GM21360 (cell line): Measurements from ENCODE around the gene MEGF11.
"Not testable (repeated sequence)": the region's sequence is repeated elsewhere in the genome, so short reads cannot be mapped to it uniquely, and the experiment has no call there.

Source experiments
- ATAC-seq: cut with Tn5 transposase; IDR thresholded peaks from one replicate; pipeline ENCODE4 v1.9.1; 2021; ENCODE audit warnings: mild to moderate bottlenecking, moderate library complexity; ENCODE audit not compliant: unreplicated experiment

Gene MEGF11

GRCh38 chr15:66017792-66018487 lies 235.6 kb downstream of the MEGF11 start:
- no peak for ATAC-seq

- no peak for ATAC-seq
Observed at GRCh38 chr15:66017000-66017399, 236.6 kb downstream of the MEGF11 start.

GRCh38 chr15:66016199-66016598 lies 237.4 kb downstream of the MEGF11 start:
- no peak for ATAC-seq

GRCh38 chr15:66014635-66015182 lies 238.8 kb downstream of the MEGF11 start:
- no peak for ATAC-seq

DNA sequence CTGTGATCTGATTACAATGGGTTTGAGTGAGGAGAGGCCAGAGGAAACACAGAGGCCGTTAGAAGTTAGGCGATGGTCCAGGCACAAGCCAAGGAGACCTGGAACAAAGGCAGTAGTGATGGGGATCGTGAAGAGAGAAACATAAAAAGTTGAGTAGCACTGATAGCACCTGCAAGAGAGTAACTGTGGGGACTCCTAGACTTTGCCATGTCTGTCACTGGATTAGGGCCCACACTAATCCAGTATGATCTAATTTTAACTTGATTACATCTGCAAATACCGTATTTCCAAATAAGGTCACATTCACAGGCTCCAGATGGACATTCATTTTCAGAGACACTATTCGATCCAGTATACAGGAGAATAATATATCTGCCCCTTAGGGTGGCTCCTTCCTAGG lies 239.5 kb downstream of the MEGF11 start:
- ATAC-seq: no peak

GRCh38 chr15:66008940-66009562 lies 244.5 kb downstream of the MEGF11 start:
- ATAC-seq: no peak

- no peak for ATAC-seq
Observed at GRCh38 chr15:66007663-66008262, 245.8 kb downstream of the MEGF11 start.

- ATAC-seq: no peak
Observed at GRCh38 chr15:66006986-66007385, 246.6 kb downstream of the MEGF11 start.

GRCh38 chr15:66004618-66005262 lies 248.8 kb downstream of the MEGF11 start:
- ATAC-seq: no peak

DNA sequence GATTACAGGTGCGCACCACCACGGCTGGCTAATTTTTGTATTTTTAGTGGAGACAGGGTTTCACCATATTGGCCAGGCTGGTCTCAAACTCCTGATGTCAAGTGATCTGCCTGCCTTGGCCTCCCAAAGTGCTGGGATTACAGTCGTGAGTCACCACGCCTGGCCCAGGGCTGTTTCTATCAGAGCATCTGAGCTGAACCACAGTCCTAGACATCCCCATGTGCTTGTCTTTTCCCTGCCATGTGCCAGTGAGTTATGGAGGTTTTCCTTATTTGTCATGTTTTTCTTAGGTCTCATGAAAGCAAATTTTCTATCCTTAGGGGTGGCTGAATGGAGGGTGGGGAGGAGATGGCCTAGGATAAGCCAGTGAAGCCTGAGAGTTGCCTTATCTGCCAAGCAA lies 250.4 kb downstream of the MEGF11 start:
- not testable (repeated sequence) for ATAC-seq

GRCh38 chr15:66001717-66002426 lies 251.7 kb downstream of the MEGF11 start:
- ATAC-seq: no peak

- no peak for ATAC-seq
Observed at GRCh38 chr15:66001042-66001441, 252.5 kb downstream of the MEGF11 start.

DNA sequence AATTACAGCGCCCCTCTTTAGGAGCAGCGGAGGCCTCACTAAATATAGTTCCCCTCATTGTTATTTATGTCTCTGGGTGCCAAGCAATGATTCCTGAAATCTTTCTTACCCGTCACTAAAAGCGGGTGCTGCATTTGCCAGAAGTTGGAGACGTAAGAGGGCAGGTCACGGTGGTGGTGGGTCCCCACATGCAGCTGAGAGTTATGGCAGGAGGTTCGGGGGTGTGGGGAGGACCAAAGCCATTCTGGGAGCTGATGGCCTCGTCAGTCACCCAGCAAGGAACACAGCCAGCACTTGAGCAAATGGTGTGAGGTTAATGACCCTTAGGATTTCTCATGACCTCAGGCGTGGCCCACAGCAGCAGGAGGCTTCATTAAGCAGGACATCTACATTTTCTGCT lies 255.1 kb downstream of the MEGF11 start:
- ATAC-seq: no peak

GRCh38 chr15:65996901-65997300 lies 256.6 kb downstream of the MEGF11 start:
- ATAC-seq: no peak

GRCh38 chr15:65994832-65995231 lies 258.7 kb downstream of the MEGF11 start:
- ATAC-seq: no peak

DNA sequence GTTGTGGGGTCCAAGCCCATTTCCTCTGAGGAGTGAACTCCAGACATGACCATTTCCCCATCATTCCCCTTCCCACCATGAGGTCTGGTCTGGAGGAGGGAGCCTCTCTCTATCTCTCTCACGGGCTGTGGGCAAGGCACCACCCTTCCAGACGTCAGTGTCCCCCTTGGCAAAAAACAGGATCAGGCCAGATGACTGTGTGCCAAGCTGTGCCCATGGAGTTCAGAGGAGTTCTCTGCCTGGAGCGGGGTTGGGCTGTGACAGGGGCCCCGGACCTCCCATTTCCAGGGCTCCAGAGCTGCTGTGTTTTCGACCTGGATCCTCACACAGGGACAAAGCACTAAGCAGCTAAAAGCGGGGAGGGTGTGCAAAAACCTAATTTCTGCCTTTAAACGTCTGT lies 259.8 kb downstream of the MEGF11 start:
- ATAC-seq: no peak

DNA sequence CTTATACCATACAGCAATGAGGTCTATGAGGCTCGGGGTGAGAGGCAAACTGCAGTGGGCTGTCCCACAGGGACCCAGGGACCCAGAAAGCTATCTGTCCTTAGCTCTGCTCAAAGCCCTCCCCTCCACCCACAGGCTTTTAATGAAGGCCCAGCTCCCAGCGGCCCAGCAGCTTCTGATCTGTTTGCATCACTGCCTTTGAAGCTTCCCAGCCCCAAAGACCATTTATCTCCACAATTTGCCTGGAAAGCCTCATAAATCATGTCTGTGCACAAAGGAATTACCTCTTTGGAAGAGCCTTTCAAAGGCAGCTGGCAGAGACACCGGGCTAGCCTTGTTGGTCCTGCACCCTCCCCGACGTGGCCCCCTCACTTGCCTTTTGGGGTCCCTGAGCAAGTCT lies 260.3 kb downstream of the MEGF11 start:
- no peak for ATAC-seq

GRCh38 chr15:65991721-65992483 lies 261.6 kb downstream of the MEGF11 start:
- ATAC-seq: no peak

GRCh38 chr15:65990298-65990981 lies 263.1 kb downstream of the MEGF11 start:
- ATAC-seq: no peak

- ATAC-seq: no peak
Observed at GRCh38 chr15:65987100-65987499, 266.4 kb downstream of the MEGF11 start.
